ENCODE data around the gene WDR4. TPM values are rescaled to one million over a fixed set of nuclear protein-coding genes. Genes with fewer than 3 reads are reported as not detected.
A peak's percentile ranks its signal among the peaks of the same experiment; 100 is the strongest.
"Not testable (repeated sequence)": the region's sequence is repeated elsewhere in the genome, so short reads cannot be mapped to it uniquely, and the experiment has no call there.

WDR4 gene
- 8.6 and 11.0 TPM in 2 replicates for total RNA-seq

- DNase-seq (ENCODE audit: low read depth in 2 of 2), result peak; percentile 96 to 97
Measured at GRCh38 chr21:42878993-42879787, at the start of gene WDR4. TSS of gene WDR4 (minus strand) at chr21:42879539. CDS start at chr21:42879495, 44 bp downstream.

- not testable (repeated sequence) for DNase-seq (ENCODE audit: low read depth in 2 of 2)
Measured at GRCh38 chr21:42927474-42928200, 48.3 kb upstream of the WDR4 start.

- DNase-seq (ENCODE audit: low read depth in 2 of 2), result no peak
Measured at GRCh38 chr21:42925114-42925926, 46.0 kb upstream of the WDR4 start, which contains the start of gene ERVH48-1. TSS of gene ERVH48-1 (minus strand) at chr21:42925630. CDS start at chr21:42919006, 6,624 bp downstream.

- no peak for DNase-seq (ENCODE audit: low read depth in 2 of 2)
Measured at GRCh38 chr21:42924433-42924751, 45.1 kb upstream of the WDR4 start.

- peak; percentile 61 to 79 for DNase-seq (ENCODE audit: low read depth in 2 of 2)
Measured at GRCh38 chr21:42923553-42924432, 44.5 kb upstream of the WDR4 start.

- DNase-seq (ENCODE audit: low read depth in 2 of 2), result no peak
Measured at GRCh38 chr21:42922918-42923317, 43.6 kb upstream of the WDR4 start.

GRCh38 chr21:42921927-42922326 lies 42.6 kb upstream of the WDR4 start:
- DNase-seq (ENCODE audit: low read depth in 2 of 2), result no peak

GRCh38 chr21:42918291-42918690 lies 39.0 kb upstream of the WDR4 start:
- no peak for DNase-seq (ENCODE audit: low read depth in 2 of 2)

GRCh38 chr21:42913476-42913875 lies 34.1 kb upstream of the WDR4 start:
- no peak for DNase-seq (ENCODE audit: low read depth in 2 of 2)

- DNase-seq (ENCODE audit: low read depth in 2 of 2), result not testable (repeated sequence)
Measured at GRCh38 chr21:42911920-42912319, 32.6 kb upstream of the WDR4 start.

GRCh38 chr21:42908484-42908883 lies 29.1 kb upstream of the WDR4 start:
- not testable (repeated sequence) for DNase-seq (ENCODE audit: low read depth in 2 of 2)

- no peak for DNase-seq (ENCODE audit: low read depth in 2 of 2)
Measured at GRCh38 chr21:42906233-42906632, 26.9 kb upstream of the WDR4 start.

- no peak for DNase-seq (ENCODE audit: low read depth in 2 of 2)
Measured at GRCh38 chr21:42905195-42905594, 25.9 kb upstream of the WDR4 start.

- no peak for DNase-seq (ENCODE audit: low read depth in 2 of 2)
Measured at GRCh38 chr21:42903817-42904216, 24.5 kb upstream of the WDR4 start.

- DNase-seq (ENCODE audit: low read depth in 2 of 2), result no peak
Measured at GRCh38 chr21:42900446-42900845, 21.1 kb upstream of the WDR4 start.

GRCh38 chr21:42892931-42893755 lies 13.8 kb upstream of the WDR4 start, which contains the start of gene NDUFV3:
TSS of gene NDUFV3 (plus strand) at chr21:42893309. CDS start at chr21:42893334, 25 bp downstream.
- DNase-seq (ENCODE audit: low read depth in 2 of 2), result peak; percentile 94 to 99

GRCh38 chr21:42892582-42892930 lies 13.2 kb upstream of the WDR4 start:
- no peak for DNase-seq (ENCODE audit: low read depth in 2 of 2)

- DNase-seq (ENCODE audit: low read depth in 2 of 2), result no peak
Measured at GRCh38 chr21:42887326-42887725, 8.0 kb upstream of the WDR4 start.

GRCh38 chr21:42883921-42884320 lies 4.6 kb upstream of the WDR4 start:
- DNase-seq (ENCODE audit: low read depth in 2 of 2), result no peak

GRCh38 chr21:42880352-42880751 lies 1.0 kb upstream of the WDR4 start:
- no peak for DNase-seq (ENCODE audit: low read depth in 2 of 2)
